ENCODE results near the gene TMIE. TPM values are rescaled to one million over a fixed set of nuclear protein-coding genes. Genes with fewer than 3 reads are reported as not detected.

TMIE gene
- total RNA-seq, 2 donors from 2014 or later: 0.18 to 1.6 TPM

- no peaks in the 10 kb centered on the region for H3K36me3 ChIP-seq
- H3K4me1 ChIP-seq (replicated peaks): no peaks in the 10 kb centered on the region
- TF ChIP-seq POLR2A (IDR thresholded peaks at IDR 0.05): no peak
- intact Hi-C loops (cut with DNase I): no loop called here
- DNase-seq (ENCODE audit: low spot score): no peak
- H3K9me3 ChIP-seq: no peaks in the 10 kb centered on the region
- 85% methylated on average over 14 of the region's 16 CpGs for WGBS
- no peaks in the 10 kb centered on the region for H3K27me3 ChIP-seq (replicated peaks; ENCODE audit: insufficient read depth)
- H3K4me3 ChIP-seq: no peak overlapping the region
- H3K27ac ChIP-seq: no peak overlapping the region
These were observed 24.4 kb upstream of the TMIE start for GRCh38 chr3:46676601-46677410.

DNA sequence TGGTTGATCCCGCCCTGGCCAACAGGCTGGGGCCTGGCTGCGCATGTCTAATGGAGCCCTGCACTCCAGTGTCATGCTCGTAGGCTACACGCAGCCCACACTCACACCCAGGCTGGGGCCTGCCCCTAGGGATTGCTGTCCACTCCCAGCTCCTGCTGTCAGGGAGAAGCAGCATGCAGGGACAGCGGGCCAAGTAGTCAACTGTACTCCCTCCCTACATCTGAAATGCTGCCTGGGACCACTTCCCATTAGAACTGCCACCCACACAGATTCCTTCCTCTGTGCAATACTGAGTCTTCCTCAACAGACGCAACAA is 23.8 kb upstream of the TMIE start:
- intact Hi-C loops (cut with DNase I): no loop called here
- Histone ChIP-seq H3K27ac (no peak overlapping the region), H3K36me3 (no peaks in the 10 kb centered on the region), H3K27me3 (replicated peaks; ENCODE audit: insufficient read depth) (no peaks in the 10 kb centered on the region), H3K4me1 (replicated peaks) (no peaks in the 10 kb centered on the region), H3K4me3 (no peak overlapping the region), H3K9me3 (no peaks in the 10 kb centered on the region)
- WGBS: 78% methylated on average over 6 of the region's 6 CpGs
- TF ChIP-seq POLR2A (IDR thresholded peaks at IDR 0.05): no peak
- no peak for TF ChIP-seq POLR2AphosphoS5 (IDR thresholded peaks at IDR 0.05)
- TF ChIP-seq, protein P1, sequence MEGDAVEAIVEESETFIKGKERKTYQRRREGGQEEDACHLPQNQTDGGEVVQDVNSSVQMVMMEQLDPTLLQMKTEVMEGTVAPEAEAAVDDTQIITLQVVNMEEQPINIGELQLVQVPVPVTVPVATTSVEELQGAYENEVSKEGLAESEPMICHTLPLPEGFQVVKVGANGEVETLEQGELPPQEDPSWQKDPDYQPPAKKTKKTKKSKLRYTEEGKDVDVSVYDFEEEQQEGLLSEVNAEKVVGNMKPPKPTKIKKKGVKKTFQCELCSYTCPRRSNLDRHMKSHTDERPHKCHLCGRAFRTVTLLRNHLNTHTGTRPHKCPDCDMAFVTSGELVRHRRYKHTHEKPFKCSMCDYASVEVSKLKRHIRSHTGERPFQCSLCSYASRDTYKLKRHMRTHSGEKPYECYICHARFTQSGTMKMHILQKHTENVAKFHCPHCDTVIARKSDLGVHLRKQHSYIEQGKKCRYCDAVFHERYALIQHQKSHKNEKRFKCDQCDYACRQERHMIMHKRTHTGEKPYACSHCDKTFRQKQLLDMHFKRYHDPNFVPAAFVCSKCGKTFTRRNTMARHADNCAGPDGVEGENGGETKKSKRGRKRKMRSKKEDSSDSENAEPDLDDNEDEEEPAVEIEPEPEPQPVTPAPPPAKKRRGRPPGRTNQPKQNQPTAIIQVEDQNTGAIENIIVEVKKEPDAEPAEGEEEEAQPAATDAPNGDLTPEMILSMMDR (IDR thresholded peaks at IDR 0.05): no peak
- DNase-seq (ENCODE audit: low spot score): no peak

- no peak for DNase-seq (ENCODE audit: low spot score)
- Histone ChIP-seq H3K27ac (no peak overlapping the region), H3K4me1 (replicated peaks) (no peaks in the 10 kb centered on the region), H3K27me3 (replicated peaks; ENCODE audit: insufficient read depth) (no peaks in the 10 kb centered on the region), H3K4me3 (no peak overlapping the region), H3K36me3 (no peaks in the 10 kb centered on the region), H3K9me3 (no peaks in the 10 kb centered on the region)
- 97% methylated on average over 6 of the region's 6 CpGs for WGBS
- TF ChIP-seq POLR2A (IDR thresholded peaks at IDR 0.05) (no peak), POLR2AphosphoS5 (IDR thresholded peaks at IDR 0.05) (no peak)
- TF ChIP-seq, protein P1 (IDR thresholded peaks at IDR 0.05): no peak
- intact Hi-C loops (cut with DNase I): no loop called here
These were observed 22.9 kb upstream of the TMIE start for GRCh38 chr3:46678280-46678679.

DNA sequence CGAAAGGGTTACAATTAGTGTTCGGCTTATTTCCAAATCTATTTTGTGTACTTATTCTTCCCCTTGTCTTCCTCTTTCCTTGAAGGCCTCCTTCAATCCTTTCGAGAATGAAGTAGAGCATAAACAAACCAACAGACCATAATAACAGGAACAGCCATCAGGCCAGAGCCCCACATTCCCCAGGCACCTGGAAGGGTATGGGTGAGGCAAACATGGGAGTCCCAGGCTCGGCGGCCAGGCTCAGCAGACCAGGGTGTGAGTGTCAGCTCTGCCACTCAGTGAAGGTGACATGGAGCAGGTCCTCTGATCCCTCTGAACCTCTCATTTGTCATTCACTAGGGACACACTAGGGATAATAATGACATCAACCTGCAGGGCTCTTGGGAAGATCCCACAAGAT is 21.5 kb upstream of the TMIE start:
- Histone ChIP-seq H3K4me1 (replicated peaks) (no peaks in the 10 kb centered on the region), H3K9me3 (no peaks in the 10 kb centered on the region), H3K27me3 (replicated peaks; ENCODE audit: insufficient read depth) (no peaks in the 10 kb centered on the region), H3K36me3 (no peaks in the 10 kb centered on the region), H3K27ac (no peak overlapping the region), H3K4me3 (no peak overlapping the region)
- 83% methylated on average over 5 of the region's 5 CpGs for WGBS
- TF ChIP-seq, protein P1 (IDR thresholded peaks at IDR 0.05): no peak
- TF ChIP-seq POLR2AphosphoS5 (IDR thresholded peaks at IDR 0.05) (no peak), POLR2A (IDR thresholded peaks at IDR 0.05) (no peak)
- no peak for DNase-seq (ENCODE audit: low spot score)
- intact Hi-C loops (cut with DNase I): no loop called here

DNA sequence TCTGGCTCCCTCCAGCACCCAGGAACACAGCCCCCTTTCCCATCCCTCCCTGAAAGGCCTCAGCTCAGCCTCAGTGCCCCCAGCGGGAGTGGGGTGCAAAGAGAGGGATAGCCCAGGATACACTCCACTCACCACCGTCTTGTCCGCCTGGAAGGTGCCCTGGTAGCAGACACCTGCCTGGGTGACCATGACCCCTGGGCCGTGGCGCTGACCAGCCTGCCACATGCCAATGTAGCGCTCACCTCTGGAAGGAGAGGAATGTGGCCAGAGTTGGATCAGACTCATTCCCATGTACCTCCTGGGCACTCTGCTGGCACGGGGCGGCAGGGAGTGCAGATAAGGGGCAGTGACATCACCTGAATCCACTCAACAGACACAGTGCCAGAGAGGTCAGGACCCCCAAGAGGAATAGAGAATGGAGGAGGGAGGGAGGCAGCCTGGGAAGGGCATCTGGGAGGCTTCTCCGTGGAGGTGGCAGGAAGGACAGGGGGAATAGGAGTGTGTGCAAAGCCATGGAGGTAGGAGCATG is 20.8 kb upstream of the TMIE start:
- Histone ChIP-seq H3K4me1 (replicated peaks) (no peaks in the 10 kb centered on the region), H3K9me3 (no peaks in the 10 kb centered on the region), H3K27me3 (replicated peaks; ENCODE audit: insufficient read depth) (no peaks in the 10 kb centered on the region), H3K36me3 (no peaks in the 10 kb centered on the region), H3K27ac (no peak overlapping the region), H3K4me3 (no peak overlapping the region)
- 84% methylated on average over 9 of the region's 9 CpGs for WGBS
- no peak for DNase-seq (ENCODE audit: low spot score)
- intact Hi-C loops (cut with DNase I): no loop called here
- TF ChIP-seq POLR2A (IDR thresholded peaks at IDR 0.05): no peak
- TF ChIP-seq, protein P1 (IDR thresholded peaks at IDR 0.05): no peak
